H9 (cell line): ENCODE results near the gene KCND2. TPM values are rescaled to one million over a fixed set of nuclear protein-coding genes. Genes with fewer than 3 reads are reported as not detected.

ENCODE experiments used
- DNase-seq: peaks from one replicate; pipeline ENCODE4 v3.0.0-alpha.2; 2017
- H2AFZ ChIP-seq: one replicate; pipeline ENCODE4 v1.6.1; 2013; ENCODE audit warnings: mild to moderate bottlenecking, low read length, control low read depth, moderate library complexity
- H2AK5ac ChIP-seq: 2 replicates; pipeline ENCODE4 v1.6.1; 2013; ENCODE audit warnings: low read length, control low read depth, mixed read lengths; ENCODE audit not compliant: insufficient read length
- H2BK120ac ChIP-seq: one replicate; pipeline ENCODE4 v1.6.1; 2013; ENCODE audit warnings: low read depth, mild to moderate bottlenecking, low read length, control low read depth, inconsistent platforms; ENCODE audit not compliant: poor library complexity, severe bottlenecking
- H2BK12ac ChIP-seq: 2 replicates; pipeline ENCODE4 v1.6.1; 2013; ENCODE audit warnings: low read length, control low read depth, mixed read lengths, low read depth; ENCODE audit not compliant: insufficient read length
- H2BK15ac ChIP-seq: 2 replicates; pipeline ENCODE4 v1.6.1; 2013; ENCODE audit warnings: low read depth, low read length, control low read depth
- H2BK20ac ChIP-seq: one replicate; pipeline ENCODE4 v1.6.1; 2013; ENCODE audit warnings: low read depth, mild to moderate bottlenecking, low read length, control low read depth, inconsistent platforms; ENCODE audit not compliant: poor library complexity, severe bottlenecking
- H2BK5ac ChIP-seq: 2 replicates; pipeline ENCODE4 v1.6.1; 2013; ENCODE audit warnings: low read length, control low read depth, mixed read lengths; ENCODE audit not compliant: insufficient read length
- H3K14ac ChIP-seq: 2 replicates; pipeline ENCODE4 v1.6.1; 2013; ENCODE audit warnings: low read length, control low read depth; ENCODE audit not compliant: insufficient read depth
- H3K18ac ChIP-seq: 2 replicates; pipeline ENCODE4 v1.6.1; 2013; ENCODE audit warnings: low read depth, mild to moderate bottlenecking, mixed read lengths, low read length, control low read depth; ENCODE audit not compliant: insufficient read length
- H3K23ac ChIP-seq: 2 replicates; pipeline ENCODE4 v1.6.1; 2013; ENCODE audit warnings: low read length, control low read depth, mixed read lengths, low read depth; ENCODE audit not compliant: insufficient read length
- H3K23me2 ChIP-seq: 2 replicates; pipeline ENCODE4 v1.6.1; 2013; ENCODE audit warnings: low read depth, mild to moderate bottlenecking, mixed read lengths, low read length, control low read depth; ENCODE audit not compliant: insufficient read length, poor library complexity, severe bottlenecking
- H3K27ac ChIP-seq: 2 replicates; pipeline ENCODE4 v1.5.1; 2013; ENCODE audit warnings: low read length, control low read depth, mixed read lengths, low read depth; ENCODE audit not compliant: insufficient read length
- H3K27me3 ChIP-seq: 2 replicates; pipeline ENCODE4 v1.6.1; 2013; ENCODE audit warnings: low read length, control low read depth, inconsistent platforms; ENCODE audit not compliant: insufficient read depth
- H3K4ac ChIP-seq: 2 replicates; pipeline ENCODE4 v1.6.1; 2013; ENCODE audit warnings: low read depth, mild to moderate bottlenecking, control low read depth, inconsistent platforms, low read length, moderate library complexity
- H3K4me1 ChIP-seq: 2 replicates; pipeline ENCODE4 v1.6.1; 2013; ENCODE audit warnings: low read length, control low read depth, inconsistent platforms; ENCODE audit not compliant: insufficient read depth
- H3K4me2 ChIP-seq: 2 replicates; pipeline ENCODE4 v1.6.1; 2013; ENCODE audit warnings: low read length, control low read depth, mixed read lengths; ENCODE audit not compliant: insufficient read length, insufficient read depth
- H3K56ac ChIP-seq: 2 replicates; pipeline ENCODE4 v1.6.1; 2013; ENCODE audit warnings: low read depth, mild to moderate bottlenecking, mixed read lengths, low read length, control low read depth; ENCODE audit not compliant: insufficient read length
- H3K79me1 ChIP-seq: 2 replicates; pipeline ENCODE4 v1.6.1; 2013; ENCODE audit warnings: low read depth, mild to moderate bottlenecking, moderate library complexity, low read length, control low read depth, inconsistent platforms; ENCODE audit not compliant: insufficient read depth, poor library complexity, severe bottlenecking
- H3K79me2 ChIP-seq: 2 replicates; pipeline ENCODE4 v1.6.1; 2013; ENCODE audit warnings: low read length, control low read depth, inconsistent platforms; ENCODE audit not compliant: insufficient read depth
- H3K9ac ChIP-seq: 2 replicates; pipeline ENCODE4 v1.6.1; 2013; ENCODE audit warnings: low read length, control low read depth, mixed read lengths; ENCODE audit not compliant: insufficient read length; ENCODE audit errors: extremely low read depth
- H3K9me3 ChIP-seq: one replicate; pipeline ENCODE4 v1.6.1; 2013; ENCODE audit warnings: low read depth, low read length, inconsistent platforms; ENCODE audit not compliant: control insufficient read depth
- H3T11ph ChIP-seq: one replicate; pipeline ENCODE4 v1.6.1; 2013; ENCODE audit warnings: mild to moderate bottlenecking, low read length, control low read depth, inconsistent platforms
- H4K20me1 ChIP-seq: one replicate; pipeline ENCODE4 v1.6.1; 2013; ENCODE audit not compliant: control insufficient read depth, insufficient read length, insufficient read depth
- H4K5ac ChIP-seq: 2 replicates; pipeline ENCODE4 v1.6.1; 2013; ENCODE audit warnings: low read depth, mild to moderate bottlenecking, mixed read lengths, low read length, control low read depth; ENCODE audit not compliant: insufficient read length
- H4K8ac ChIP-seq: replicated peaks from 2 replicates; pipeline ENCODE4 v1.6.1; 2013; ENCODE audit warnings: low read length, control low read depth, mixed read lengths, low read depth; ENCODE audit not compliant: insufficient read length
- H4K91ac ChIP-seq: 2 replicates; pipeline ENCODE4 v1.6.1; 2013; ENCODE audit warnings: low read depth, mild to moderate bottlenecking, moderate library complexity, mixed read lengths, low read length, control low read depth; ENCODE audit not compliant: insufficient read length
- H3K27ac Mint-ChIP-seq, 3 experiments: 2 replicates in 2 of 3; 3 replicates in 1 of 3; pipeline ENCODE4 v1.8.0; 2020 to 2021; ENCODE audit warnings: mixed read lengths in 3 of 3, mild to moderate bottlenecking in 1 of 3, moderate library complexity in 1 of 3
- H3K27me3 Mint-ChIP-seq: 2 replicates; pipeline ENCODE4 v1.8.0; 2021; ENCODE audit warnings: low read depth, mild to moderate bottlenecking, moderate library complexity, mixed read lengths
- H3K36me3 Mint-ChIP-seq, 3 experiments: 2 replicates in 2 of 3; 3 replicates in 1 of 3; pipeline ENCODE4 v1.8.0; 2020 to 2021; ENCODE audit warnings: low read depth in 3 of 3, mixed read lengths in 3 of 3; ENCODE audit not compliant: insufficient read depth in 1 of 3
- H3K4me1 Mint-ChIP-seq, 2 experiments: 2 replicates each; pipeline ENCODE4 v1.8.0; 2020; ENCODE audit warnings: mixed read lengths in 2 of 2
- H3K4me3 Mint-ChIP-seq, 2 experiments: 2 replicates in 1 of 2; 3 replicates in 1 of 2; pipeline ENCODE4 v1.8.0; 2020 to 2021; ENCODE audit warnings: mild to moderate bottlenecking in 2 of 2, mixed read lengths in 2 of 2, moderate library complexity in 1 of 2
- H3K9me3 Mint-ChIP-seq, 2 experiments: 2 replicates in 1 of 2; 3 replicates in 1 of 2; pipeline ENCODE4 v1.8.0; 2020; ENCODE audit warnings: mild to moderate bottlenecking in 2 of 2, mixed read lengths in 2 of 2, moderate library complexity in 1 of 2
- CTCF ChIP-seq: fragments of 200-600 bp; sonication (generic); conservative IDR thresholded peaks from 3 replicates; pipeline ENCODE4 v1.8.0; 2021; ENCODE audit warnings: antibody characterized with exemption, mild to moderate bottlenecking
- WGBS: extraction: QIAGEN DNeasy Blood & Tissue Kit; methylation state at CpG from one replicate; pipeline ENCODE4 v1.1.7; 2013; ENCODE audit warnings: missing lambda C conversion rate, low lambda C conversion rate, mixed read lengths; ENCODE audit not compliant: insufficient read length; ENCODE audit errors: extremely low coverage; 5-methylcytosine and 5-hydroxymethylcytosine counted together
- total RNA-seq: library from RNA; stranded (reverse); gene quantifications from 2 replicates; pipeline ENCODE4 v1.2.1, GENCODE V29; 2021

Gene KCND2
- total RNA-seq, 1 experiment from 2014 or later, result 6.4 TPM

DNA sequence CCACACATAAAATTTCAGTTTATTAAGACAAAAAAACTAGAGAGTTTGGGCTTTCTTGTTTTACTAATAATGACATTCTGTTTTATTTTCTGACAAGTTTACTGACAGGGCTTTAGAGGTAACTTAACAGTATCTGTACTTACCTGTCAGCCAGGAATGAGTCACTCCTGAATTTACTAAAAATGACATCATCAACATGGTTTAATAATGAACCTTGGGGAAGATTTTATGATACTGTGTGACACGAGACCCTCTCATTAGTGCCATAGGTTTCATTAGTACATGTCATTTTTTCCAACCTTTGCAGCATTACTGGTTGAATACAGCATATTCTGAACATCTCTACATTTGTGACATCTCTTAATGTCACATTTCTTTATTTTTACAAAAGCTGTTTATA, 131.1 kb downstream of the KCND2 start:
- WGBS, result no CpG with 5 or more reads among the region's 1 CpG
- Histone ChIP-seq H3K18ac (no peak overlapping the region), H3K23me2 (no peaks in the 10 kb centered on the region), H3K56ac (no peak overlapping the region), H3K9ac (no peak overlapping the region), H3K4me2 (no peak overlapping the region), H2BK120ac (no peak overlapping the region), H2BK12ac (no peak overlapping the region), H2BK5ac (no peak overlapping the region), H3K4me1 (no peaks in the 10 kb centered on the region; the same call in 1 of the 2 replicates), H2AFZ (no peak overlapping the region), H3K79me2 (no peaks in the 10 kb centered on the region), H3K4ac (no peak overlapping the region), H3K23ac (no peak overlapping the region), H2AK5ac (no peak overlapping the region), H4K8ac (no peak overlapping the region), H4K91ac (no peak overlapping the region), H3K14ac (no peak overlapping the region), H3T11ph (no peak overlapping the region), H2BK15ac (no peak overlapping the region), H2BK20ac (no peak overlapping the region), H4K20me1 (no peaks in the 10 kb centered on the region), H3K27ac (no peak overlapping the region), H3K27me3 (no peaks in the 10 kb centered on the region), H3K9me3 (no peaks in the 10 kb centered on the region), H3K79me1 (no peaks in the 10 kb centered on the region), H4K5ac (no peak overlapping the region)
- no peak overlapping the region for H3K4me3 Mint-ChIP-seq
- TF ChIP-seq CTCF, result no peak
- H3K27ac Mint-ChIP-seq, result no peak overlapping the region
- H3K36me3 Mint-ChIP-seq, result no peaks in the 10 kb centered on the region
- DNase-seq, result no peak
- H3K27me3 Mint-ChIP-seq, result no peaks in the 10 kb centered on the region
- H3K4me1 Mint-ChIP-seq, result peaks cover 9 to 13% of the 10 kb centered on the region in 2 experiments
- H3K9me3 Mint-ChIP-seq, result no peaks in the 10 kb centered on the region
